NAMALWA (cell line): Measurements from ENCODE around the gene ABCB11.

ENCODE experiments used
- DNase-seq: peaks from one replicate; pipeline ENCODE4 v3.0.0-alpha.2; 2015; ENCODE audit warnings: low spot score

The ABCB11 gene

DNA sequence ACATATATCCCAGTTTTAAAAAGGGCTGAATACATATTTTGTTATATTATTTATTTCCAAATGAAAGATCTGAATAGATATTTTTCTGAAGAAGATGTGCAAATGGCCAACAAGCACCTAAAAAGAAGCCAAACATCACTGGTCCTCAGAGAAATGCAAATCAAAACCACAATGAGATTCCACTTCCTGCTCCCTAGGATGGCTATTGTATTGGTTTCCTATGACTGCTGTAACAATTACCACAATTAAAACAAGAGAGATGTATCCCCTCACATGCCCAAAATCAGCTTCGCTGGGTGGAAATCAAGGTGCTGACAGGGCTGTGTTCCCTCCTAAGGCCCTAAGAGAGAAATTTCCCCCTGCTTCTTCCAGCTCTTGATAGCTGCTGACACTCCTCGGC lies 23.2 kb downstream of the ABCB11 start:
- no peak for DNase-seq

DNA sequence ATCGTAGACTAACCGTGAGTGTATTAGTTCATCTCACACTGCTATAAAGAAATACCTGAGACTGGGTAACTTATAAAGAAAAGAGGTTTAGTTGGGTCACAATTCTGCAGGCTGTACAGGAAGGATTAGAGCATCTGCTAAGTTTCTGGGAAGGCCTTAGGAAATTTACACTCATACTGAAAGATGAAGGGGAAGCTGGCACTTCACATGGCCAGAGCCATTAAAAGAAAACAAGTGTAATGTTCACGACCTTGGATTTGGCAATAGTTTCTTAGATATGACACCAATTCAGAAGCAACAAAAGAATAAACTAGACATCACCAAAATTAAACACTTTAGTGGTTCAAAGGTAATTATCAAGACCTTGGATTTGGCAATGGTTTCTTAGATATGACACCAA lies 23.8 kb downstream of the ABCB11 start:
- no peak for DNase-seq

DNA sequence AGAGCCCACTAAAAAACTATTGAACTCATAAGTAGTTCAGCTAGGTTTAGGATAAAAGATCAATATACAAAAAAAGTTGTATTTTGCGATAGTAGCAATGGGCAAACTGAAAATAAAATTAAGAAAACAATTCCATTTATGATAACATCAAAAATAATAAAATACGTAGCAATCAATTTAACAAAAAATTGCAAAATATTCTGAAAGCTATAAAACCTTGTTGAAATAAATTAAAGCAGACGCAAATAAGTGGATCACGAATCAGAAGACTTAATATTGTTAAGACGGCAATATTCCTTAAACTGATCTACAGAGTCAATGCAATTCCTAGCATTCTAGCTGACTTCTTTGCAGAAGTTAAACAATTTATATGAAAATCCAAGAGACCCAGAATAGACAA lies 24.5 kb downstream of the ABCB11 start:
- no peak for DNase-seq

DNA sequence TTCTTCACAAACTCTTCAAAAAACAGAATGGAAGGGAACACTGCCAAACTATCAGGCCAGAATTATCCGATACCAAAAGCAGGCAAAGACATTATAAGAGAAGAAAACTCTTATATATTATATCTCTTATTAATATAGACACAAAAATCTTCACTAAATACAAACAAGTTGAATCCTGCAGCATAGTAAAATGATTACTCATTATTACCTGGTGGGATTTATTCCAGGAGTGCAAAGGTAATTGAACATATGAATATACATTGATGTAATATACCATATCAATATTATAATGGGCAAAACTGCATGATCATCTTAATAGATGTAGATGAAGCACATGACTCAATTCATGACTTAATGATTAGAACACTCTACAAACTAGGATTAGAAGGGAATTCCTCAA lies 25.1 kb downstream of the ABCB11 start:
- DNase-seq: no peak

DNA sequence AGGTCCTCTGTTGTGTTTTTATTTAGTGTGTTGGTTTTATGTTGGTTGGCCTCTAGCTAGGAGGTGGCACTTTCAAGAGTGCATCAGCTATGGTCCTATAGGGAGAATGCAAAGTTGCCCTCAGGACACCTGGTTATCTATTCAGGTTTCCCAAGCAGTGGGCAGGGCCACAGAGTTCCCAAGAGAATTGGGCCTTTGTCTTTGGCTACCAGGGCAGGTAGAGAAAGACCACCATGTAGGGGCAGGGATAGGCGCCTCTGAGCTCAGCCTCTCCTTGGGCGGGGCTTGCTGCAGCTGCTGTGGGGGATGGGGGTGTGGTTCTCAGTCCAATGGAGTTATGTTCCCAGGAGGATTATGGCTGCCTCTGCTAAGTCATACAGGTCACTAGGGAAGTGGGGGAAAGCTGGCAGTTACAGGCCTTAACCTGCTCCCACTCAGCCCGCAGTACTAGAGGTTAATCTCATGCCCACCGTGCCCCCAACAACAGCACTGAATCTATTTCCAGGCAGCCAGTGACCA lies 26.0 kb downstream of the ABCB11 start:
- DNase-seq: no peak

DNA sequence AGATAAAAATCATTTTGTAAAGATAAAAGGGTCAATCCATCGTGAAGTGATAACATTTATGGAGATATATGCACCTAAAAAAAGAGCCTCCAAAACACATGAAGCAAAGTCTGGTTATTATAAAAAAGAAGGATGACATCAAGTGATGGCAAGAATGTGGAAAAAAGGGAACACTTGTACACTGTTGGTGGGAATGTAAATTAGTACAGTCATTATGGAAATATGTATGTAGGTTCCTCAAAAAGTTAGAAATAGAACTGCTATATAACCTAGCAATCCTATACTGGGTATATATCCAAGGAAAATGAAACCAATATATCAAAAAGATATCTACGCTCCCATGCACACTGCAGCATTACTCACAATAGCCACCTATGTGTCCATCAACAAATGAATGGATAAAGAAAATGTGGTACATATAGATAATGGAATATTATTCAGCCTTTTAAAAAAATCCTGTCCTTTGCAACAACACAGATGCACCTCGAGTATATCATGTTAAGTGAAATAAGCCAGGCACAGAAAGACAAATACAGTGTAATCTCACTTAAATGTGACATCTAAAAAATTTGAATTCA lies 28.9 kb downstream of the ABCB11 start:
- DNase-seq: no peak

DNA sequence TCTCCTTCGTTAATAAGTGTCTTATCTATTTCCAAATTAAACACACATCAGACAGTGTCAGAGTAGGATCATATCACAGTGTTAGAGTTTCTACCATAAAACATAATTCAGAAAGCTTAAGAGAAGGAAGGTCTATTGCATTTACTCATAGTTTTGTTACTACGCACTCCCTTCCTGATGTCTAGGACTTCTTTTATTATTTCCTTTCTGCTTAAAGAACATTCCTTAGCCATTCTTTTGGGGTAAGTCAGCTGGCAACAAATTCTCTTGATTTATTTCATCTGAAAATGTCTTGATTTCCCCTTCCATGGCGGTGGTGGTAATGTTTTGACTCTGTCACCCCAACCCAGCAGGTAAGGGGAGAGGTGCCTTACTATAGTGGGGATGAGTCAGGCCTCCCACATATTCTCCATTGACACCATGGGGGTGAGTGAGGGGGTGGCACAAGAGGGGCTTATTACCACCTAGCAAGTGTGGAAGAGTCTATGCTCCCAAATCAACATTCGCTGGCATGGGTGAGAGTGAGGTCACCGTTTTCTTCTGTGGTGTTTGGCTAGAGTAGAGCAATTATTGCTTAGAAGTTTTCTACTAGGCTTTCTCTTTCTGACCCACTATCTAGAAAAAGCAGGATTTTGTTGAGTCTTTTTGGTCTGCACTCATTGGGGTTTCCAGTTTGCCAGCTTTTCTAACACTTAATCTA lies 29.9 kb downstream of the ABCB11 start:
- DNase-seq: no peak

DNA sequence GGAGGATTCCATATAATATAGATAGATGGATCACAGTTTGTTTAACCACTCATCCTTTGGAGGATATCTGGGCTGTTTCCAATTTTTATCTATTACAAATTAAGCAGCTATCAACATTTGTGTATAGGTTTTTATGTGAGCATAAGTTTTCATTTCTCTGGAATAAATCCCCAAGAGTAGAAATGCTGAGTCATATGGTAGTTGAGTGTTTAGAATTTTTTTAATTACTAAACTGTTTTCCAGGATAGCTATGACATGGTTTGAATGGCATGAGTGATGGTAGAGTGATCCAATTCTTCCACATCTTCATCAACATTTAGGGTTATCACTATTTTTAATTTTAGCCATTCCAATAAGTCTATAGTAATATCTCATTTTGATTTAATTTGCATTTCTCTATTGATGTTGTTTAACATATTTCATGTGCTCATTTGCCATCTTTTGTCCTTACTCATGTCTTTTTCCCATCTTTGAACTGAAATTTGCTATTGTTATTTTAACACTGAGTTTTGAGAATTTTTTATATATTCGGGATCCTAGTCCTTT lies 31.4 kb downstream of the ABCB11 start:
- no peak for DNase-seq

DNA sequence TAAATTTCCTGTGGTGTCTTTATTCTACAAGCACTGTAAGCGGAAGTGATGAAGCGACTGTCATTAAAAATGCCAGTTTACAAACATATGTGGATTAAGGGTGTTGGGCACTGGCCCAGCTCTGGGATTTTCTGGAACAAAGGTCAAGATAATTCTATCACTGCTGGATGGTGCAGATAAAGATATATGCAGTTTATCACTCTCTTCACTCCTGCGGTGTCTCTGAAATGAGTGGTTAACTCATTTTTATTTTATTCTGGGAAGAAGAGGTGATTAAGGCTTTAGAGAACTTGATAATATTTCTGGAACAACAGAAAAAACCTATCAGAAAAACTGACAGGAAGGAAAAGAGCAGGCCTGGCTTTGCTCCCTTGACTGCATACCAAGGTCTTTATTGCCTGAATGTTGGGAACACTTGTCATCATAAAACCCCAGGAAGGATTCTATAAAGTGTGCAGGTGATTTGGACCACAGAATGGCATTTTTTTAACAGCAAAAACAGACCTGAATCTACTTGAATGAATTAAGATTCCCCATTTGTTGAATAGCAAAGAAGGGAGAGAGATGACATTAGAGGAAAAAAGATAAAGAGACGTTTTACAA lies 32.4 kb downstream of the ABCB11 start:
- no peak for DNase-seq

DNA sequence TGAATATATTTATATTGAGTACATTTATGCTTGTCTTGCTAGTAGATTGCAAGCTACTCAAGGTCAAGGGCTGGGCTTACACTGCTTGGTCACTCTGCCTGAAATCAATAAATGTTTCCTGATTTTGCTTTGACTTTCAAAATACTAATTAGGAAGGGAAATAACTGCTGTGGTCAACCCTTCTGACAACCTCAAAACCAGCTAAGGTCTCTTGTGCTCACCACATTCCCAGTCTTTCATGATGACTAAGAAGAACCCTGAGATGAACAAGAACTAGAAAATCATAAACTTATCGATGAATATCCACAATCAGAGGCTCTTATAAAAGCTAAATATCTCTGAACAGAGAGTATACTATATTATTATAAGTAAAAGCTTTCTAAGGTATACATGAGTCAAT lies 33.3 kb downstream of the ABCB11 start:
- no peak for DNase-seq

DNA sequence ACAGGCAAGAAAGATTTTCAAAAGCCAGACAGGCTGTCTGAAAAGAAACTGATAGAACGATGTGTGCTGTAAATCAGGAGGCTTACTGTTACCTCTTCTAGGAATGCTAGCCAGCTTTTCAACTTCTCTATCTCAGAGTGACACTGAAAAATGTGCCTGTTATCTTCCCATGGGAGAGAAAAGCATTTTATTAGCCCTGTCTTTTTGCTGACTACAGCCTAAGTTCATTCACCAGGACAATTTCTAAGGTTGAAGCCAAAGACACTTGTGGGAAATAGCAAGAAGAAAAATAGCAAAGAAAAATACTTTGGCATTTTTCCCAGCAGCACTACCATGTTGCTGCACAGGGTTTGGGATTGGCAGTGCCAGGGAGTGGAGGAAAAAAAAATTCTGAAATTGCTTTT lies 34.0 kb downstream of the ABCB11 start:
- DNase-seq: no peak

DNA sequence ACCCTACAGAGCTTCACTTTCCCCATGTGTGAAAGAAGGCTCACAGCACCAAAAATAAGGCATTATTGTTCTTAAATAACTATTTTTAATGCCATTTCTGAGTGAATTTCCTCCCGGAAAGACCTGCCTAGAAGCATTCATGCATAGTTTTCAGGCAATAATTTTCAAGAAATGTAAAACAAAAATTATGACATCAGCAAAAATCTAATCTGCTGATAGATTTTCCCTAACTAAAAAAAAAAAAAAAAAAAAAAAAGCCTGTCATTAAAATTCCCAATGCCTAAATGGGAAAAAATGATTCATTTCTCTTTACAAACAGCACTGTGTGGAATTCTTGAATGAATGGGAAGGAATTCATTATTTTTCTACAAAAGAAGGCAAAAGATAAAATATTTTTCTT lies 35.4 kb downstream of the ABCB11 start:
- DNase-seq: no peak

DNA sequence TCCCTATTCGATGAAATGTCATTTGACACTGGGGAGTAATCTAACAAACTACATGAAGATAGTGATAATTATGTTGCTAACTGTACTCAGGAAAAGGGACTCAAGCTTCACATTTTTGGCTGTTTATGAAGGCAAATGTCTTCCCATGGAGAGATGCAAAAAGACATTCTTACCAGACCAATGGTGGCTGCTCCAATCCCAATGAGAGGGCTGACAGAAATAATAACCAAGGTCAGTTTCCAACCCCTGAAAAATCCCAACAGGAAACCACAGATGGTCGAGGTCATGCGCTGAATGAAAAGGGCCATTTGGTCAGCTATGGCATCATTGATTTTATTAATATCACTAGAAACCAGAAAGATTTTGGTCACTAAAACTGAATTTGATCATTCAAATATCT lies 37.6 kb downstream of the ABCB11 start:
- DNase-seq: no peak

DNA sequence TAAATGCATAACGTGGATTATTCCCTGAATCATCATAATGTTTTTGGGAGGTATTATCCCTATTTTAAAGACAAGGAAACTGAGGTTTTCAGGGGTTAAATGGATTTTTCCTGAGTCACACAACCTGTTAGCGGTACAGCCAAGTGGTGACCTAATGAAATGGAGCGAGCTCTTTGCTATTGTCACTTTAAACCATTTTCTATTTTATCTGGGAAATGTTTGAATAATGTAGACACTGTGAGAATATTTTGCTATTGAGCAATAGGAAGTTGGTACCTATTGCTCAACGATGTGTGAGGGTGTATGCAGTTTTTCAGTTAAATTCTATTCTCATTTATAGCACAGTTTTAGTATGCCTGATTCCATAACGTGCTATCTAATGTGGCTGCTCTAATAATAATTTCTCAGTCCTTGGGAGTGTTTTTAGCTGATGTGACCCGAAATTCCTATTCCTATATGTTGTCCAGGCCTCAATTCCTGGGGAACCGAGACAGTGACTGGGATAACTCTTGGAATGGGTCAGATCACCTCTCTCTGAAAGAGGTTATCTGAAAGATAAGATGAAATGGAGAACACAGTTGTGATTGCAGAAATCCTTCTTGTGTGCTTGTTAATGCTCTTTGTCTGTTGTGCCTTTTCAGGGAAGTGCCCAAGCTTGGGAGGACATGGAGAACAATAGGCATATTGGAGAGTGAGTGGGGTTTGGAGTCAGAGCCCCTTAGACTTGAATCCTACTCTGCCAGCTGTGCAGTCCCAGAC lies 38.4 kb downstream of the ABCB11 start:
- no peak for DNase-seq

DNA sequence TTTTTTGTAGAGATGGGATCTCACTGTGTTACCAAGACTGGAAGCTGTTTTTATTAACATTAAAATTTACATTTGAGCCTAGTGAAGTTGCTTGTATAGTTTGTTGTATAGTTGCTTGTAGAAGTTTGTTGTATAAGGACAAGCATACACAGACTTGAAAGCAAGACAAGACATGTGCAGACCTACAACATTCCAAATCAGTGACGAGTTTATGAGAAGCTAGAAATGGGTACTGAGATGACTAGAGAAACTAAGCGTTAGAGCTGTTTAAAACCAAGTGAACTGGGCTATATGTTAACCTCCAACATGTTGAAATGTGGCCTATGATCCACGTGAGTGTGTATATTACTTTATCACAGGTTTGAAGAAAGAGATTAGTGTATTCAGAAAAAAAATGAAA lies 39.1 kb downstream of the ABCB11 start:
- no peak for DNase-seq

DNA sequence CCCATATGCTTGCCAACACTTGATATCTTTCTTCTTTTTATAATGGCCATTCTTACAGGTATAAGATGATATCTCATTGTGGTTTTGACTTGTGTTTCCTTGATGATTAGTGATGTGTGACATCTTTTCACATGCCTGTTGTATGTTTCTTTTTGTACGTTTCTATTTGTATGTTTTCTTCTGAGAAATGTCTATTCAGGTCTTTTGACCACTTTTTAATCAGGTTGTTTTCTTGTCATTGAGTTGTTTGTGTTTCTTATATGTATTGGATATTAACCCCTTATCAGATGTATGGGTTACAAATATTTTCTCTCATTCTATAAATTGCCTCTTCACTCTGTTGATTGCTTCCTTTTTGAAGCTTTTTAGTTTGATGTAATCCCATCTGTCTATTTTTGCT lies 42.4 kb downstream of the ABCB11 start:
- no peak for DNase-seq

DNA sequence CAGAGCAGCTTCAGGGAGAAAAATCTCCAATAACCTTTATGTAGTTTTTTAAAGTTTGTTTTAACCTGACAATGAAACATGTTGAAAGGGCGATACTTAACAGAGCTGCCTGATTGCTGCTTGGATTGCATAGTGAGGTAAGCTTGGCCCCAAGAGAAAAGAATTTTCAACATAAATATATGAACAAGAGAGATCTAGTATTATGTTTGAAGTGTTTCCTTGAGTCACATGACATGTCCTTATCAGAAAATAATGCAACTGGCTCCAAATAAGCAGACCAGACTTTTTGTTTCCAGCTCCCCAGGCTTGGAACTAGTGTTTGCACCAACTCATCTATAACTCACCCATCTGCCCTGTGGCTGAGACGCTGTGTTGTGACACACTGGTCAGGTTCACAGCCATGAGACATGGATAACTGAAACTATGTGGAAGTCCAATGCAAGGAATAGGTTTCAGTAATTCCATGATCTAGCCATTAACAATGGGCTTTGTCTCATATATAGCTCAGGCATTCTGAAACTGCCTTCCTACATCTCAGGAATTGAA lies 44.7 kb downstream of the ABCB11 start:
- DNase-seq: no peak

DNA sequence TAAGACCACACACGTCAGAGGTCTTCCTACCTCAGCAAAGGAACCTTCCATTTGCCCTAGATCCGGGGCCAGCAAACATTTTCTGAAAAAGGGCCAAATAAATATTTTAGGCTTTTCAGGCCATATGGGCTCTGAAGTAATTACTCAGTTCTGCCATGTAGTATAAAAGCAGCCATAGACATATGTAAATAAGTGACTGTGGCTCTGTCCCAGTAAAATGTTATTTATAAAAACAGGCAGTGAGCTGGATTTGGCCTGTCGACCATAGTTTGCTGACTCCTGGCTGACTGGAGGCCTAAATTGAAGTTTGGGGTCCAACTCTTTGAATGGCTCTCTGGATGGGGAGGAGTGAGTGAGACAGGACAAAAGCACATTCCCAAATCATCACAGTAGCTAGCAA lies 49.5 kb downstream of the ABCB11 start:
- DNase-seq: no peak

DNA sequence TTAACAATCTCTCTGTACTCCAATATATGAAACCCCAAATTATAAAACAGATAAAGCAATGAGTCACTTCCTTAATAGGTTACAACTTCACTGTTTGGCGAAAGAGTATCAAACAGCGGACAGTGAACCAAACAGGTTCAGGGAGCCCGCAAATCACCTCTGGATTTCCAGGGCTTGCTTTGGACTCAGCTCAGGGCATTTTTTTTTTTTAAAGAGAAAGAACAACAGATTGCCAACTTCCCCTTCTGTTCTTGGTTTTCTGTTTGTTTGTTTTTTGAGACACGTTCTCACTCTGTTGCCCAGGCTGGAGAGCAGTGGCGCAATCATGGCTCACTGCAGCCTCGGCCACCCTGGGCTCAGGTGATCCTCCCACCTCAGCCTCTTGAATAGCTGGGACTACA lies 52.7 kb downstream of the ABCB11 start:
- DNase-seq: no peak

DNA sequence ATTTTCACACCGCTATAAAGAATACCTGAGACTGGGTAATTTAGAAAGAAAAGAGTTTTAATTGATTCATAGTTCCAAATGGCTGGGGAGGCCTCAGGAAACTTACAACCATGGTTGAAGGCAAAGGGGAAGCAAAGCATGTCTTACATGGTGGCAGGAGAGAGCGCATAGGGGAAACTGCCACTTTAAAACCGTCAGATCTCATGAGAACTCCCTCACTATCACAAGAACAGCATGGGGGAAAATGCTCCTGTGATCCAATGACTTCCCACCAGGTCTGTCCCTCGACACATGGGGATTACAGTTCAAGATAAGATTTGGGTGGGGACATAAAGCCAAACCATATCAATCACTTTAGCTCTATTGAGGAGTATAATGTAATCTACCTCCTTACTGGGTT lies 53.5 kb downstream of the ABCB11 start:
- DNase-seq: no peak

DNA sequence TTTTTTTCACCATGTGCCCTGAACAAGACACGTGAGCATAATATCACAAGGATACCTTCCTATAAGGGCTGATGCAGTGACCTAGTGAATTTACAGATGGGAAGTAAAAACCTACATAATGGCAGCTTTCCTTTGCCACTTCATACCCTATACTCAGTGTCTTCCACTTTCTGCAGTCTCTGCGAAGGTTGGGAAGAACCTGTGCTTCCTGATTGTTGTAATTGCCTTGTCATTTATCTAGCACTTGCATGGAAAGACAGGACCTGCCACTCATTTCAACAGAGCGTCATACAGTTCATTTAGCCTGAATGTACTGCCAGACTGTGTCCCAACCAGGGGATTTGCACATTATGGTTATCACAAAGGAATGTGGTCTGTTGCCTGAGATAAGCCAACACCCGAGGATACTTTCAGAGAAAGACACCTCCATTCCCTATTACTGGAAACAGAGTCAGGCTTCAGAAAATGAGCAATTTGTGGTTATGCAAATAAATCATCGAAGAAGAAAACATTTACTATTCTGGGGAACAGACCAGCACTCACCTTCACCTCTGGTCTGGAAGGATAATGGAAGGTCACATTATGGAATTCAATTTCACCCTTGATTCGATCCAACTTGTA lies 55.0 kb downstream of the ABCB11 start:
- DNase-seq: no peak

DNA sequence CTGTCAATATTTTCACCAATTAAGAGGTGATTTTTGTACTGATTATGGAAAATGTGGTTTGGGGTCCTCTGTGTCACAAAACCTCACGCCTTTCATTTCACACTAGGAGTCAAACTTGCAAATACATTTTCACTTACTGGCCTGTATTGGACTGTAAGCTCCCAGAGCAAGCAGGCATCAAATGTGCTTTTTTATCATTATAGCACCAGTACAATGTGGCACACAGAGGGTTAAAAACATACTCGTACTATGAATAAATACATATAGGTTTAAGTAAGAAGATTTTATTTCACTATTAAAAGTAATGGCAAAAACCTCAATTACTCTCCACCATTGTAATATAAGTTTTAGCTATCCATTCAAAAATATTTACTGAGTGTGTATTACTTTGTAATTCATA lies 56.7 kb downstream of the ABCB11 start:
- no peak for DNase-seq
